Activated T-helper 17 cell treated with anti-CD3 and anti-CD28 coated beads, Interleukin-2, amount 50 U/mL, for 72 hours (primary cell): Measurements from ENCODE around the gene OR51S1. TPM values are rescaled to one million over a fixed set of nuclear protein-coding genes. Genes with fewer than 3 reads are reported as not detected.
"Not testable (repeated sequence)": the region's sequence is repeated elsewhere in the genome, so short reads cannot be mapped to it uniquely, and the experiment has no call there.

Experiments
- ATAC-seq: fragments of 150-1000 bp; cut with Tn5 transposase; replicated peaks from 2 replicates; pipeline ENCODE4 v1.10.0; 2021; ENCODE audit warnings: mild to moderate bottlenecking, moderate library complexity
- H3K27ac Mint-ChIP-seq: one replicate; pipeline ENCODE4 v1.8.0; 2022; ENCODE audit warnings: mixed read lengths
- H3K27me3 Mint-ChIP-seq: one replicate; pipeline ENCODE4 v1.8.0; 2022; ENCODE audit warnings: mixed read lengths
- H3K36me3 Mint-ChIP-seq: one replicate; pipeline ENCODE4 v1.8.0; 2022; ENCODE audit warnings: low read depth, mild to moderate bottlenecking, mixed read lengths
- H3K4me1 Mint-ChIP-seq: one replicate; pipeline ENCODE4 v1.8.0; 2022; ENCODE audit warnings: mixed read lengths
- H3K4me3 Mint-ChIP-seq: one replicate; pipeline ENCODE4 v1.8.0; 2022; ENCODE audit warnings: mild to moderate bottlenecking, mixed read lengths
- H3K9me3 Mint-ChIP-seq: one replicate; pipeline ENCODE4 v1.8.0; 2022; ENCODE audit warnings: mixed read lengths
- total RNA-seq, 2 donors: library from RNA; stranded (reverse); gene quantifications; one replicate each; pipeline ENCODE4 v1.2.3, GENCODE V29; 2022

OR51S1 gene, protein sequence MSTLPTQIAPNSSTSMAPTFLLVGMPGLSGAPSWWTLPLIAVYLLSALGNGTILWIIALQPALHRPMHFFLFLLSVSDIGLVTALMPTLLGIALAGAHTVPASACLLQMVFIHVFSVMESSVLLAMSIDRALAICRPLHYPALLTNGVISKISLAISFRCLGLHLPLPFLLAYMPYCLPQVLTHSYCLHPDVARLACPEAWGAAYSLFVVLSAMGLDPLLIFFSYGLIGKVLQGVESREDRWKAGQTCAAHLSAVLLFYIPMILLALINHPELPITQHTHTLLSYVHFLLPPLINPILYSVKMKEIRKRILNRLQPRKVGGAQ
- total RNA-seq, result not detected

DNA sequence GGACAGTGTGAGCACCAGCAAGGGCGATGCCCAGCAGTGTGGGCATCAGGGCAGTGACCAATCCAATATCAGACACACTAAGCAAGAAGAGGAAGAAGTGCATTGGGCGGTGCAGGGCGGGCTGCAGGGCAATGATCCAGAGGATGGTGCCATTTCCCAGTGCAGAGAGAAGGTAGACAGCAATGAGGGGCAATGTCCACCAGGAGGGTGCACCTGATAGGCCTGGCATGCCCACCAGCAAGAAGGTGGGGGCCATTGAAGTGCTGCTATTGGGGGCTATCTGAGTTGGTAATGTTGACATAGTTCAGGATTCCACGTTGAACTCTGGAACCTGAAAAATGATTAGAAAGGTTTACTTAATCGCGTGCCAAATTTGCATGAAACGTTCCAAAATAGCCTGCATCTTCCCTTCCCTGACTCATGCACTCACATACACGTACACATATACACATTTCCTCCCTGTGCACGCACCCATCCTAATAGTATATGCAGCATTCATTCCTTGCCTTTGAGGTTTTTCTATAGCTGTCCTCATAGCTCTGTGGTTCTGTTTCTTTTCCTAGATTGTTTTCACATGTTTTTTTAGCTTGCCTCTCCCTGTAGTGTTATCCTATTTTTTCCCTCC, at the start of gene OR51S1:
TSS of gene OR51S1 (minus strand) at position 301 of the 625 bp plus-strand sequence. CDS start at position 301, 0 bp downstream.
- no peaks in the 10 kb centered on the region for H3K36me3 Mint-ChIP-seq
- H3K27me3 Mint-ChIP-seq, result peaks cover 17% of the 10 kb centered on the region
- H3K4me3 Mint-ChIP-seq, result no peak within 1 kb of the TSS
- ATAC-seq, result no peak
- no peaks in the 10 kb centered on the region for H3K9me3 Mint-ChIP-seq
- H3K4me1 Mint-ChIP-seq, result no peaks in the 10 kb centered on the region
- H3K27ac Mint-ChIP-seq, result no peak within 1 kb of the TSS

- H3K27ac Mint-ChIP-seq, result no peak overlapping the region
- no peaks in the 10 kb centered on the region for H3K36me3 Mint-ChIP-seq
- H3K4me1 Mint-ChIP-seq, result no peaks in the 10 kb centered on the region
- no peak overlapping the region for H3K4me3 Mint-ChIP-seq
- H3K27me3 Mint-ChIP-seq, result peaks cover 14% of the 10 kb centered on the region
- H3K9me3 Mint-ChIP-seq, result peaks cover 7% of the 10 kb centered on the region
- no peak for ATAC-seq
These were observed 43.1 kb upstream of the OR51S1 start for GRCh38 chr11:4891996-4892640.

DNA sequence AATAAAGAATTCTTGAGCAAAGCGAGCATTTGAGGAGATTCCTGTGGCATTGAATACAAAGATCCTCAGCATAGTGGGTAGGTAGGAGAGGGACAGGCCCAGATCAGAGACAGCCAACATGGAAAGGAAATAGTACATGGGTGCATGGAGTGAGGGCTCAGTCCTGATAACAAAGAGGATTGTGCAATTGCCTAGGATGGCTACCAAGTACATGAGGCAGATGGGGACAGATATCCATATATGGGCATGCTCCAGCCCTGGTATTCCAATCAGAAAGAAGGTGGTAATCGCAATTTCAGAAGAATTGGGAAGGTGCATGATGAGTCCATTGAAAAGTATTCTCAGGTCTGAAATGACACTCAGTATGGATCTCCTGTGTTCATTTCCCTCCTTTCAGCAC, 41.3 kb upstream of the OR51S1 start:
- Mint-ChIP-seq H3K27ac (no peak overlapping the region), H3K27me3 (peaks cover 4% of the 10 kb centered on the region), H3K4me1 (no peaks in the 10 kb centered on the region), H3K9me3 (peaks cover 7% of the 10 kb centered on the region), H3K36me3 (no peaks in the 10 kb centered on the region), H3K4me3 (no peak overlapping the region)
- ATAC-seq, result no peak

- Mint-ChIP-seq H3K36me3 (no peaks in the 10 kb centered on the region), H3K27ac (no peak overlapping the region)
These were observed 38.6 kb upstream of the OR51S1 start for GRCh38 chr11:4887591-4887990.

DNA sequence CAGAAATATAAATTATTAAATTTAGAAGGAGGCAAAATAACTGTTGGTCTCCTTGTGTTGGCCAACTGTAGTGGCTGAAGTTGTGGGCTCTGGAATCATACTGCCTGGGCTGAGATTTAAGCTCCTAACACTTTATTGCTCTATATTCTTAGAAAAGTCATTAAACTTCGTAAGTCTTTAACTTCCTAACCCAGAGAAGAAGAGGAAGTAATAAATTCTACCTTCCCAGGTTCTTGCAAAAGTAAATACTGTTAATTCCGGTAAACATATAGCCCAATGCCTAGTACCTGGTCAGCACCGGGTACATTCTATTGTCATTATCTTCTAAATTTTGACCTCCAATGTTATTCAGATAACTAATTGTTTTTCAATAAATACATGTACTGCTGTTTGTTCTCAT, 37.2 kb upstream of the OR51S1 start:
- Mint-ChIP-seq H3K27ac (no peak overlapping the region), H3K4me1 (no peaks in the 10 kb centered on the region), H3K9me3 (peaks cover 7% of the 10 kb centered on the region), H3K36me3 (no peaks in the 10 kb centered on the region), H3K4me3 (no peak overlapping the region), H3K27me3 (peaks cover 4% of the 10 kb centered on the region)
- no peak for ATAC-seq

More at GRCh38 chr11:4887591-4887990, 38.6 kb upstream of the OR51S1 start:
- Mint-ChIP-seq H3K4me3 (no peak overlapping the region), H3K9me3 (peaks cover 7% of the 10 kb centered on the region), H3K27me3 (peaks cover 4% of the 10 kb centered on the region), H3K4me1 (no peaks in the 10 kb centered on the region)
- ATAC-seq, result no peak

DNA sequence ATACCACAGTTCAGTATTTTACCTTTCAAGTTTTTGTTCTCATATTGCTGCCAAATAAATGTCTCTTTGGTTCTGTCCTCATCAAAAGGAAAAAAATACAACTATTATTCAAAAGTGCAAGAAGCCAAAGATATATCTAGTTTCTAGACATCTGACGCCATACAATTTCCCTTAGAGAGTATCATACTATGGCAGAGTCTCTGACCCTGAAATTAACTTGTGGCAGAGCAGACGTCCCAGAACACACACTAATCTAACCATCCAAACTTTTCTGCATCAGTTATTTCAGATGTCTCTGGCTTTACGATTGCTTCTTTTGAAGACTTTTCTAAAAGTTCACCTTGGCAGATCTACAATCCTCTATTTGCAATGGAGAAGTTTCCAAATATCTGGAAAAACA, 35.4 kb upstream of the OR51S1 start:
- peaks cover under 1% of the 10 kb centered on the region for H3K27me3 Mint-ChIP-seq
- H3K9me3 Mint-ChIP-seq, result no peaks in the 10 kb centered on the region
- no peak overlapping the region for H3K4me3 Mint-ChIP-seq
- H3K36me3 Mint-ChIP-seq, result no peaks in the 10 kb centered on the region
- H3K27ac Mint-ChIP-seq, result no peak overlapping the region
- no peaks in the 10 kb centered on the region for H3K4me1 Mint-ChIP-seq
- no peak for ATAC-seq

DNA sequence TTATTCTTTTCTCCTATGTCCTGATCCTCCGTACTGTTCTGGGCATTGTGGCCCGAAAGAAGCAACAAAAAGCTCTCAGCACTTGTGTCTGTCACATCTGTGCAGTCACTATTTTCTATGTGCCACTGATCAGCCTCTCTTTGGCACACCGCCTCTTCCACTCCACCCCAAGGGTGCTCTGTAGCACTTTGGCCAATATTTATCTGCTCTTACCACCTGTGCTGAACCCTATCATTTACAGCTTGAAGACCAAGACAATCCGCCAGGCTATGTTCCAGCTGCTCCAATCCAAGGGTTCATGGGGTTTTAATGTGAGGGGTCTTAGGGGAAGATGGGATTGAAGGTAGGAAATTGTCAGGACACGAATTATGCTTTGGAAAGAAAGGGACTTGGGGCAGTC, 33.5 kb upstream of the OR51S1 start:
- ATAC-seq, result no peak
- Mint-ChIP-seq H3K9me3 (no peaks in the 10 kb centered on the region), H3K4me1 (no peaks in the 10 kb centered on the region), H3K36me3 (no peaks in the 10 kb centered on the region), H3K27ac (no peak overlapping the region), H3K27me3 (no peaks in the 10 kb centered on the region), H3K4me3 (no peak overlapping the region)

DNA sequence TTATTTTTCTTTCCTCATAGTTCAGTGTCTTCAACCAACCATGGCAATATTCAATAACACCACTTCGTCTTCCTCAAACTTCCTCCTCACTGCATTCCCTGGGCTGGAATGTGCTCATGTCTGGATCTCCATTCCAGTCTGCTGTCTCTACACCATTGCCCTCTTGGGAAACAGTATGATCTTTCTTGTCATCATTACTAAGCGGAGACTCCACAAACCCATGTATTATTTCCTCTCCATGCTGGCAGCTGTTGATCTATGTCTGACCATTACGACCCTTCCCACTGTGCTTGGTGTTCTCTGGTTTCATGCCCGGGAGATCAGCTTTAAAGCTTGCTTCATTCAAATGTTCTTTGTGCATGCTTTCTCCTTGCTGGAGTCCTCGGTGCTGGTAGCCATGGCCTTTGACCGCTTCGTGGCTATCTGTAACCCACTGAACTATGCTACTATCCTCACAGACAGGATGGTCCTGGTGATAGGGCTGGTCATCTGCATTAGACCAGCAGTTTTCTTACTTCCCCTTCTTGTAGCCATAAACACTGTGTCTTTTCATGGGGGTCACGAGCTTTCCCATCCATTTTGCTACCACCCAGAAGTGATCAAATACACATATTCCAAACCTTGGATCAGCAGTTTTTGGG, 33.0 kb upstream of the OR51S1 start, which contains the start of gene OR51T1:
TSS of gene OR51T1 (plus strand) at position 41 of the 641 bp plus-strand sequence. CDS start at position 41, 0 bp downstream.
- Mint-ChIP-seq H3K27ac (no peak within 1 kb of the TSS), H3K9me3 (peaks cover 3% of the 10 kb centered on the region), H3K36me3 (no peaks in the 10 kb centered on the region), H3K27me3 (no peaks in the 10 kb centered on the region), H3K4me3 (no peak within 1 kb of the TSS), H3K4me1 (no peaks in the 10 kb centered on the region)
- ATAC-seq, result no peak

- H3K9me3 Mint-ChIP-seq, result peaks cover 5% of the 10 kb centered on the region
These were observed 32.2 kb upstream of the OR51S1 start for GRCh38 chr11:4881188-4881587.

DNA sequence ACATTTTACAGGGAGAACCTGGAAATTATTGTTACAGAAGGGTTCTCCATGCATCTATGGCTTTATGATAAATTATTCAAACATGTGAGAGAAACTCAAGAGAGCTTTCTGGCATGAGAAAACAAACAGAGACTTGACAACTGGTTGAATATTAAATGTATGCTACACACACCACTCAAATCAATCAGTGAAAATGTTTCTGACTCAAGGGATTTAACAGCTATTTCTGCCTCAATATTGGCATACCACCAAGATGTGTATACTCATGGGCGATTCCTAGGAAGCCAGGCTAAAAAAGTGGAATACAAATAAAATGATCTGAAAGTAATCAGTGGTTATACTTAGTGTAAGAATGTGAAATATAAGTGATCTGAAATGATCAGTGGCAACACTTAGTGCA, 16.8 kb upstream of the OR51S1 start:
- Mint-ChIP-seq H3K27me3 (no peaks in the 10 kb centered on the region), H3K9me3 (no peaks in the 10 kb centered on the region), H3K36me3 (no peaks in the 10 kb centered on the region), H3K27ac (no peak overlapping the region), H3K4me1 (no peaks in the 10 kb centered on the region), H3K4me3 (no peak overlapping the region)
- ATAC-seq, result no peak

More at GRCh38 chr11:4881188-4881587, 32.2 kb upstream of the OR51S1 start:
- Mint-ChIP-seq H3K36me3 (no peaks in the 10 kb centered on the region), H3K4me3 (no peak overlapping the region), H3K4me1 (no peaks in the 10 kb centered on the region), H3K27me3 (no peaks in the 10 kb centered on the region), H3K27ac (no peak overlapping the region)
- no peak for ATAC-seq

- Mint-ChIP-seq H3K27me3 (no peaks in the 10 kb centered on the region), H3K4me3 (no peak overlapping the region), H3K36me3 (no peaks in the 10 kb centered on the region), H3K27ac (no peak overlapping the region), H3K4me1 (no peaks in the 10 kb centered on the region), H3K9me3 (no peaks in the 10 kb centered on the region)
- ATAC-seq, result no peak
These were observed 14.9 kb upstream of the OR51S1 start for GRCh38 chr11:4863876-4864275.

GRCh38 chr11:4862447-4863236, 13.6 kb upstream of the OR51S1 start:
- ATAC-seq, result no peak
- Mint-ChIP-seq H3K27ac (no peak overlapping the region), H3K4me3 (no peak overlapping the region), H3K27me3 (no peaks in the 10 kb centered on the region), H3K9me3 (no peaks in the 10 kb centered on the region), H3K4me1 (no peaks in the 10 kb centered on the region), H3K36me3 (no peaks in the 10 kb centered on the region)

DNA sequence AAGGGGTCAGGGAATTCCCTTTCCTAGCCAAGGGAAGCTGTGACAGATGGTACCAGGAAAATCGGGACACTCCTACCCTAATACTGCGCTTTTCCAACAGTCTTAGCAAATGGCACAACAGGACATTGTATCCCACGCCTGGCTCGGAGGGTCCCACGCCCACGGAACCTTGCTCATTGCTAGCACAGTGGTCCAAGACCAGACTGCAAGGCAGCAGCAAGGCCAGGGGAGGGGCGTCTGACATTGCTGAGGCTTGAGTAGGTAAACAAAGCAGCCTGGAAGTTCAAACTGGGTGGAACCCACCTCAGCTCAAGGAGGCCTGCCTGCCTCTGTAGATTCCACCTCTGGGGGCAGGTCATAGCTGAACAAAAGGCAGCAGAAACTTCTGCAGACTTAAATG, 5.3 kb upstream of the OR51S1 start:
- H3K4me1 Mint-ChIP-seq, H3K4me3 Mint-ChIP-seq, H3K27me3 Mint-ChIP-seq, H3K9me3 Mint-ChIP-seq, ATAC-seq, H3K36me3 Mint-ChIP-seq, H3K27ac Mint-ChIP-seq: not testable (repeated sequence)

DNA sequence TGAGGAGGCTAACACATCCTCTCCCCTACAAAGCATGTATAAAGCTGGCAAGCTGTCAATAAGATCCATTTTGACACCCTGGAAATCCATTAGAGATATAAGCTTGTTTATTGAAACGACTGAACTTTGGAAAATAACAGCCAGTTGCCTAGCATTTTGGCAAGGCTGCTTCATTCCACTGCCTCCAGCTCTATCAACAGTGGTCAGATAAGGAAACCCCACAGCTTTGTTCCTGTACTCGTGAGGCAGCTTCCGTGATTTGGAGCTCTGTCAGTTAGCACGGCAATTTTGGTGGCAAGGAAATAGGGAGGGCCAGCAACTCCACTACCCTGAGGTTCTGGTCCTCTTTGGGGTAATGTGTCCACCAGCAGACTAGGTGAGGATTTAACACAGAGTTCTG, 2.0 kb upstream of the OR51S1 start:
- no peaks in the 10 kb centered on the region for H3K36me3 Mint-ChIP-seq
- no peak for ATAC-seq
- no peaks in the 10 kb centered on the region for H3K9me3 Mint-ChIP-seq
- no peak overlapping the region for H3K27ac Mint-ChIP-seq
- H3K27me3 Mint-ChIP-seq, result peaks cover 17% of the 10 kb centered on the region
- no peaks in the 10 kb centered on the region for H3K4me1 Mint-ChIP-seq
- H3K4me3 Mint-ChIP-seq, result no peak overlapping the region
